ENCODE data around the gene MCRIP1. TPM values are rescaled to one million over a fixed set of nuclear protein-coding genes. Genes with fewer than 3 reads are reported as not detected.

Gene MCRIP1
- total and polyA plus RNA-seq, 2 of the 13 experiments (the other 11 are each of a cell fraction or from before 2014, with no cell fraction given): 79.7 to 84.9 TPM

DNA sequence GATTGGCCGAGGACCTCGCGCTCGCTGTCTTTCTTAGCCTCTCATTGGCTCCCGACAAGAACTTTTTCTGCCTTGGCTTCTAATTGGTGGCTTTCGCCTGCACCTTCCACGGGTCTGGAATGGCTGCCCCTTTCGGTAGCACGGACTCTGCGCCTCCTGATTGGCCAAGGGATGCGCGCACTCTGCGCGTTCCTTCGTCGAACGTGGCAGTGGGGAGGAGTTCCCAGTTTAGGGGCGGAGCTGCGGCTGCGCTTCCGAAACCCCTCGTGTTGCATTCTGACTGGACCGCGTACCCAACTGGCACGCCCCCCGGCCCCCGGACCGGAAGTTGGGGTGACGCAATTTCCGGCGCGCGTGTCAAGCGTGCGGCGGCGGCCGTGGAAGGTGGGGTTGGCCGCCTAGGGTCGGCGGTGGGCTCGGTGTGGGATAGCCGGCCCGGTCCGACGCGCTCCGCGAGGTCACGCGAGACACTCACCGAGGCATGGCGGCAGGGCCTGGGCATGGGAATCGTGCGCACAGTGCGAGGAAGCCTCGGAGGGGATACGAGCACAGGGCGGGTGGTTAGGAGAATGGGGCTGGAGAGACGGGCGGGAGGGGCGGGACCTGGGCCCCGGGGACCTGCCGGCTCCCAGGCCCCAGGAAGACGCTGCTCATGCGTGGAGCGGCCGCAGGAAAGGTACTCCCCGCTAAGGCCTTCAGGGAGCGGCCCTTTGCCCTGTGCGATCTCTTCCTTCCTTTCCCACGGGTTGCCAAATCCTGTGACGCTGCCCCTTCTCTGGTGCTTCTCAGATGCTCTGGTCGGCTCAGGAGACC, 27.9 kb upstream of the MCRIP1 start (continued):
- TF ChIP-seq GABPB1 (CRISPR knock-in tag; IDR thresholded peaks at IDR 0.05): peak; percentile 97
- TF ChIP-seq, protein P1, sequence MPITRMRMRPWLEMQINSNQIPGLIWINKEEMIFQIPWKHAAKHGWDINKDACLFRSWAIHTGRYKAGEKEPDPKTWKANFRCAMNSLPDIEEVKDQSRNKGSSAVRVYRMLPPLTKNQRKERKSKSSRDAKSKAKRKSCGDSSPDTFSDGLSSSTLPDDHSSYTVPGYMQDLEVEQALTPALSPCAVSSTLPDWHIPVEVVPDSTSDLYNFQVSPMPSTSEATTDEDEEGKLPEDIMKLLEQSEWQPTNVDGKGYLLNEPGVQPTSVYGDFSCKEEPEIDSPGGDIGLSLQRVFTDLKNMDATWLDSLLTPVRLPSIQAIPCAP (CRISPR knock-in tag; IDR thresholded peaks at IDR 0.05; ENCODE audit: low read depth): no peak
- TF ChIP-seq, protein P2, sequence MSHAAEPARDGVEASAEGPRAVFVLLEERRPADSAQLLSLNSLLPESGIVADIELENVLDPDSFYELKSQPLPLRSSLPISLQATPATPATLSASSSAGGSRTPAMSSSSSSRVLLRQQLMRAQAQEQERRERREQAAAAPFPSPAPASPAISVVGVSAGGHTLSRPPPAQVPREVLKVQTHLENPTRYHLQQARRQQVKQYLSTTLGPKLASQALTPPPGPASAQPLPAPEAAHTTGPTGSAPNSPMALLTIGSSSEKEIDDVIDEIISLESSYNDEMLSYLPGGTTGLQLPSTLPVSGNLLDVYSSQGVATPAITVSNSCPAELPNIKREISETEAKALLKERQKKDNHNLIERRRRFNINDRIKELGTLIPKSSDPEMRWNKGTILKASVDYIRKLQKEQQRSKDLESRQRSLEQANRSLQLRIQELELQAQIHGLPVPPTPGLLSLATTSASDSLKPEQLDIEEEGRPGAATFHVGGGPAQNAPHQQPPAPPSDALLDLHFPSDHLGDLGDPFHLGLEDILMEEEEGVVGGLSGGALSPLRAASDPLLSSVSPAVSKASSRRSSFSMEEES (CRISPR knock-in tag; IDR thresholded peaks at IDR 0.05): peak; percentile 83
- TF ChIP-seq ZFP36 (IDR thresholded peaks at IDR 0.05; ENCODE audit: borderline replicate concordance, low read depth, low read length, partially characterized antibody): no peak
- TF ChIP-seq SYNCRIP (IDR thresholded peaks at IDR 0.05; ENCODE audit: insufficient read depth, low read depth, low read length): no peak
- peak; percentile 43; the same call in 1 of the 2 replicates for TF ChIP-seq SOX5 (CRISPR knock-in tag; IDR thresholded peaks at IDR 0.05; ENCODE audit: borderline replicate concordance)
- no peak for TF ChIP-seq ATRX (CRISPR knock-in tag; IDR thresholded peaks at IDR 0.05; ENCODE audit: borderline replicate concordance)
- TF ChIP-seq, protein P3, sequence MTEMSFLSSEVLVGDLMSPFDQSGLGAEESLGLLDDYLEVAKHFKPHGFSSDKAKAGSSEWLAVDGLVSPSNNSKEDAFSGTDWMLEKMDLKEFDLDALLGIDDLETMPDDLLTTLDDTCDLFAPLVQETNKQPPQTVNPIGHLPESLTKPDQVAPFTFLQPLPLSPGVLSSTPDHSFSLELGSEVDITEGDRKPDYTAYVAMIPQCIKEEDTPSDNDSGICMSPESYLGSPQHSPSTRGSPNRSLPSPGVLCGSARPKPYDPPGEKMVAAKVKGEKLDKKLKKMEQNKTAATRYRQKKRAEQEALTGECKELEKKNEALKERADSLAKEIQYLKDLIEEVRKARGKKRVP (CRISPR knock-in tag; IDR thresholded peaks at IDR 0.05): peak in 1 of 2 experiments; percentile 99; a peak in 2 of 4 replicates
- peak; percentile 55 for TF ChIP-seq ZNF143 (CRISPR knock-in tag; IDR thresholded peaks at IDR 0.05)
- peak; percentile 72; the same call in 1 of the 2 replicates for TF ChIP-seq KDM4B (CRISPR knock-in tag; IDR thresholded peaks at IDR 0.05)
- peak; percentile 12 for TF ChIP-seq ZNF781 (CRISPR knock-in tag; IDR thresholded peaks at IDR 0.05; ENCODE audit: borderline replicate concordance, not compliant biosample characterization)
- TF ChIP-seq, protein P4, sequence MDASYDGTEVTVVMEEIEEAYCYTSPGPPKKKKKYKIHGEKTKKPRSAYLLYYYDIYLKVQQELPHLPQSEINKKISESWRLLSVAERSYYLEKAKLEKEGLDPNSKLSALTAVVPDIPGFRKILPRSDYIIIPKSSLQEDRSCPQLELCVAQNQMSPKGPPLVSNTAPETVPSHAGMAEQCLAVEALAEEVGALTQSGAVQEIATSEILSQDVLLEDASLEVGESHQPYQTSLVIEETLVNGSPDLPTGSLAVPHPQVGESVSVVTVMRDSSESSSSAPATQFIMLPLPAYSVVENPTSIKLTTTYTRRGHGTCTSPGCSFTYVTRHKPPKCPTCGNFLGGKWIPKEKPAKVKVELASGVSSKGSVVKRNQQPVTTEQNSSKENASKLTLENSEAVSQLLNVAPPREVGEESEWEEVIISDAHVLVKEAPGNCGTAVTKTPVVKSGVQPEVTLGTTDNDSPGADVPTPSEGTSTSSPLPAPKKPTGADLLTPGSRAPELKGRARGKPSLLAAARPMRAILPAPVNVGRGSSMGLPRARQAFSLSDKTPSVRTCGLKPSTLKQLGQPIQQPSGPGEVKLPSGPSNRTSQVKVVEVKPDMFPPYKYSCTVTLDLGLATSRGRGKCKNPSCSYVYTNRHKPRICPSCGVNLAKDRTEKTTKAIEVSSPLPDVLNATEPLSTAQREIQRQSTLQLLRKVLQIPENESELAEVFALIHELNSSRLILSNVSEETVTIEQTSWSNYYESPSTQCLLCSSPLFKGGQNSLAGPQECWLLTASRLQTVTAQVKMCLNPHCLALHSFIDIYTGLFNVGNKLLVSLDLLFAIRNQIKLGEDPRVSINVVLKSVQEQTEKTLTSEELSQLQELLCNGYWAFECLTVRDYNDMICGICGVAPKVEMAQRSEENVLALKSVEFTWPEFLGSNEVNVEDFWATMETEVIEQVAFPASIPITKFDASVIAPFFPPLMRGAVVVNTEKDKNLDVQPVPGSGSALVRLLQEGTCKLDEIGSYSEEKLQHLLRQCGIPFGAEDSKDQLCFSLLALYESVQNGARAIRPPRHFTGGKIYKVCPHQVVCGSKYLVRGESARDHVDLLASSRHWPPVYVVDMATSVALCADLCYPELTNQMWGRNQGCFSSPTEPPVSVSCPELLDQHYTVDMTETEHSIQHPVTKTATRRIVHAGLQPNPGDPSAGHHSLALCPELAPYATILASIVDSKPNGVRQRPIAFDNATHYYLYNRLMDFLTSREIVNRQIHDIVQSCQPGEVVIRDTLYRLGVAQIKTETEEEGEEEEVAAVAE (CRISPR knock-in tag; IDR thresholded peaks at IDR 0.05; ENCODE audit: borderline replicate concordance): peak; percentile 97
- peak; percentile 51; the same call in 1 of the 2 replicates for TF ChIP-seq SMAD3 (CRISPR knock-in tag; IDR thresholded peaks at IDR 0.05)
- peak; percentile 73; the same call in 1 of the 2 replicates for TF ChIP-seq ZZZ3 (CRISPR knock-in tag; IDR thresholded peaks at IDR 0.05; ENCODE audit: borderline replicate concordance)
- TF ChIP-seq, protein P5, sequence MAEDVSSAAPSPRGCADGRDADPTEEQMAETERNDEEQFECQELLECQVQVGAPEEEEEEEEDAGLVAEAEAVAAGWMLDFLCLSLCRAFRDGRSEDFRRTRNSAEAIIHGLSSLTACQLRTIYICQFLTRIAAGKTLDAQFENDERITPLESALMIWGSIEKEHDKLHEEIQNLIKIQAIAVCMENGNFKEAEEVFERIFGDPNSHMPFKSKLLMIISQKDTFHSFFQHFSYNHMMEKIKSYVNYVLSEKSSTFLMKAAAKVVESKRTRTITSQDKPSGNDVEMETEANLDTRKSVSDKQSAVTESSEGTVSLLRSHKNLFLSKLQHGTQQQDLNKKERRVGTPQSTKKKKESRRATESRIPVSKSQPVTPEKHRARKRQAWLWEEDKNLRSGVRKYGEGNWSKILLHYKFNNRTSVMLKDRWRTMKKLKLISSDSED (CRISPR knock-in tag; IDR thresholded peaks at IDR 0.05): no peak
- TF ChIP-seq, protein P6, sequence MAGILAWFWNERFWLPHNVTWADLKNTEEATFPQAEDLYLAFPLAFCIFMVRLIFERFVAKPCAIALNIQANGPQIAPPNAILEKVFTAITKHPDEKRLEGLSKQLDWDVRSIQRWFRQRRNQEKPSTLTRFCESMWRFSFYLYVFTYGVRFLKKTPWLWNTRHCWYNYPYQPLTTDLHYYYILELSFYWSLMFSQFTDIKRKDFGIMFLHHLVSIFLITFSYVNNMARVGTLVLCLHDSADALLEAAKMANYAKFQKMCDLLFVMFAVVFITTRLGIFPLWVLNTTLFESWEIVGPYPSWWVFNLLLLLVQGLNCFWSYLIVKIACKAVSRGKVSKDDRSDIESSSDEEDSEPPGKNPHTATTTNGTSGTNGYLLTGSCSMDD (CRISPR knock-in tag; IDR thresholded peaks at IDR 0.05): no peak
